Measurements from ENCODE around the gene PPP4R3B.
"Not testable (repeated sequence)": the region's sequence is repeated elsewhere in the genome, so short reads cannot be mapped to it uniquely, and the experiment has no call there.

The PPP4R3B gene

DNA sequence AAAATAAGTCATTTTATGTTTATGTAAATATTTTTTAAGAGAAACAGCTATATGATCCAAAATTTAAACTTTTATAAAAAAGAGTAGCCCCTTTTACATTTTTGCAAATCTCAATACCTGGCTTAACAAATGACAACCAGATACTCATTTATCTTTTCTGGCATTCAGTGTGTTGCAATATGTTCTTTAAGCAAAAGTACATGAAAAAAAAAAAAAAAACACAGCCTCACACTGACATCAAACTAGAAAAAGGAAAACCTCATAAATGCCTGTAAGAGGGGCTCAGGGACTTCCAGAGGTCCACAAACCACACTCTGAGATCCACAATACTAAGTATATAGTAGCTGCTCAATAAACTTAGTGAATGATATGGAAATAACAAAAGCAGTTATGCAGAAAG, 21.9 kb downstream of the PPP4R3B start:
- DNase-seq (ENCODE audit: low read depth), result no peak

DNA sequence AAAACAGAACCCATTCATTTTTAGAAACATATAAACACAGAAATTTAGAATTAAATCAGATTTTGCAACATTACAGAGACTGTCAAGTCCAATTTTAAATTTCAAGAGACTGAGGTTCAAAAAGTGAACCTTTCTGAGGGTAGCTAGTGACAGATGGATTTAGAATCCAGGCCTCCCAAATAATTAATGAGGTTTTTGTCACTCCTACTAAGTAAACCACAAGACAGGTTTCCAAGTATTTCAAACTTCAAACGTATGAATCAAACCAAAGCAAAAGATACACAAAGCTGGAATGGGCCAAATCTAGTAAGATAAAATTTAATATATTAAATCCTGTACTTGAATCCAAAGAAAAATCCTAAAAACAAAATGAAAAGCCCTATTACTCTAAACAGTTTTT, 25.3 kb downstream of the PPP4R3B start:
- no peak for DNase-seq (ENCODE audit: low read depth)

DNA sequence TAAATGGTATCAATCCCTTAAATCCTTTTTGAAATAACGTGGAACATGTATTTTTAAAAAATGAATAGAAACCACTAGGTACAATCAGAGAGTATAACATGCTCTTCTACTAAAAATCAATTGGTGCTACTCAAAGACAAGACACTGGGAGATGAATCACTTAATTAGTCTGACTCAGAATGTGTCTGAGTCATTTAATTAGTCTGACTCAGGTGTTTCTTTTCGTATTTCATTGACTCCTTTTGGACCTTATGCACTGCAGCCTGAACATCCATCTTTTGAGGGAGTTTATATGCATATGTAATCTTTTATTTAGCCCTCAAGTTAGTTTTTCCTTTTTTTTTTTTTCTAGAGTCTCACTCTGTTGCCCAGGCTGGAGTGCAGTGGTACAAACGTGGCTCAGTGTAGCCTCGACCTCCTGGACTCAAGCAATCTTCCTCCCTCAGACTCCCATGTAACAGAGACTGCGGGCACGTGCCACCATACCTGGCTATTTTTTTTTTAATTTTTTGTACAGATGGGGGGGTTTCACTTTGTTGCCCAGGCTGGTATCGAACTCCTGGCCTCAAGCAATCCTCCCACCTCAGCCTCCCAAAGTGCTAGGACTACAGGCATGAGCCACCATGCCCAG, 26.5 kb downstream of the PPP4R3B start:
- no peak for DNase-seq (ENCODE audit: low read depth)

DNA sequence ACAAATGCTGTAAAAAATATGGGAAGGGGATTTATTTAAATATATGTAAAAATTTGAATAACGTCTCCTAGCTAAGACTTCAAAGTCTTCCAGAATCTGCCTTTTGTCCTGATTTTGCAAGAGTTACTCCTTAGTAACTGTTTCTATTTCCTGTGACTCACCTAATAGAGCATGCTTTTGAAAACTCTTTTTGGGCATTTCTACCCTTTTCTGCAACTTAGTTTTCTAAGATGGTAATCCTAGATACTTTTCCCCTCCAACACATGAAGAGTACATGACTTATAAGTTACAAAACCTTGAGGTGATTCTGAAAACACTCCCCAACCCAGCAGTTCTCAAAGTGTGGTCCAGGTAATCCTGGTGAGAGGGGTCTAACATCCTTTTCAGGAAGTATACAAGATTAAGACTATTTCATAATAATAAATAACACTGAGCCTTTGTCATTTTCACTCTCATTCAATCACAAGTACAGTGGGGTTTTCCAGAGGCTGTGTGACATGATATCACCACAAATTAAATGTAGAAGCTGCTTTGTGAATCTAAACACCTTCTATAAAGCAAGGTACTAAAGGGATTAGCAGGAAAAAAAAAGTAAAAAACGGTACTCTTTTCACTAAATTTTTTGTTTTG, 31.9 kb downstream of the PPP4R3B start:
- no peak for DNase-seq (ENCODE audit: low read depth)

DNA sequence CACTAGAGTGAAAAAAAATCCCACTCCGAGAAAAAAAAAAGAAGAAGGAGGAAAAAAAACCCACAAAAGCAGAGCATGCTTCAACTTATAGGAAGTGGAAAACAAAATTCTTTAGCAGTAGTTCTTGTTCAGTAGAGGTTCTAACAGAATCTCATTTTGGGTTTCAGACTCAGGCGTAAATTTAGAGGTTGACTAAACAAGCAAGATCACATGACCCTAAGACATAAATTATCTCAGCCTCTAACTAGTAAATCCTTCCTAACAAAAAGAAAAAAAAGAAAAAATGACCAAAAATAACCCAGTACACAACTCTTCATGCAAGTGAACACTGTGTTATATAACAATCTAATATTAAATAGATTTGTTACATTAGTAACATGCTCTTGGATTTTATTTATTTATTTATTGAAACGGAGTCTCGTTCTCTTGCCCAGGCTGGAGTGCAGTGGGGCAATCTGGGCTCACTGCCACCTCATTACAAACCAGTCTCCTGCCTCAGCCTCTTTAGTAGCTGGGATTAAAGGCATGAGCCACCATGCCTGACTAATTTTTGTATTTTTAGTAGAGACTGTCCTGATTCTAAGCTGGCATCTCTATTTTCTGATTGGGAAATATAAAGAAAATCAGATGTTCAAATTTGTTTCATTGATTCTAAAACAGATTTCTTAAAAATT, 35.4 kb downstream of the PPP4R3B start:
- DNase-seq (ENCODE audit: low read depth), result no peak

DNA sequence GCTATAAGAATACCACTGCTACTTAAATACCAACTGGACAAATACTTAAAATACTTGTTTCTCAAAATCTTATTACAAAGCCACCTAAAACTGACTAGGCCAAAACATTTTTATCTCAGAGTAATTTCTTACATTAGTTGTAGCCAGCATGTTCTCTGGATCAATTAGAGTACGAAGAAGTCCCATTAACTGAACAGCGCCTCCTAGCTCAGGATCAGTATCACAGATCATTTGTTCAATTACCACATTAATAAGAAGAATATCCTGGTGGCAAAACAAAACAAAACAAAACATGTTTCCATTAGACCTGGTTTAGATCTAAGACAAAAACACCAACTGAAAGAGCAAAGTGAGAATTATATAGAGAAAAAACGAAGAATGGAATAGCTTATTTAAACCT, 36.0 kb downstream of the PPP4R3B start:
- DNase-seq (ENCODE audit: low read depth), result no peak

DNA sequence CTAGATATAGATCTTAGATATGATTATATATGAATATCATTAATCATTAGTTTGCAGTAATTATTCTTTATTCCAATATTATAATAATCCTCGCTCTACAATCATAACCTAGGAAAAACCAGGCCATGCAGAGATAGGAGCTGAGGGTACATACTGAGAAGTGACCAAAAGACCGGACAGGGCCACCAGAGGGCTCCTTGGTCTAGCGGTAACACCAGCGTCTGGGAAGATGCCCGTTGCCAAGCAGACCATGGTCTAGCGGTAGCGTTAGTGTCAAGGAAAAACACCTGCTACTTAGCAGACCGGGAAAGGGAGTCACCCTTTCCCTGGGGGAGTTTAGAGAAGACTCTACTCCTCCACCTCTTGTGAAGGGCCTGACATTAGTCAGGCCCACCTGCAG, 48.4 kb downstream of the PPP4R3B start:
- not testable (repeated sequence) for DNase-seq (ENCODE audit: low read depth)

DNA sequence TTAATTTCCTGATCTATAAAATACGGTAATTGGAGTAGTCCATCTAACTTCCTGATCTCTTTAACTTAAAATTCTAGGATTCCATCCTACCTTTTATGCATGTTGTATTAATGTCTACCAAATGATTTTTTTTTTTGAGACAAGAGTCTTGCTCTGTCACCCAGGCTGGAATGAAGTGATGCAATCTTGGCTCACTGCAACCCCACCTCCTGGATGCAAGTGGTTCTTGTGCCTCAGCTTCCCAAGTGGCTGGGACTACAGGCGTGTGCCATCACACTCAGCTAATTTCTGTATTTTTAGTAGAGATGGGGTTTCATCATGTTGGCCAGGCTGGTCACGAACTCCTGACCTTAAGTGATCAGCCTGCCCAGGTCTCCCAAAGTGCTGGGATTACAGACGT, 50.1 kb downstream of the PPP4R3B start:
- no peak for DNase-seq (ENCODE audit: low read depth)

DNA sequence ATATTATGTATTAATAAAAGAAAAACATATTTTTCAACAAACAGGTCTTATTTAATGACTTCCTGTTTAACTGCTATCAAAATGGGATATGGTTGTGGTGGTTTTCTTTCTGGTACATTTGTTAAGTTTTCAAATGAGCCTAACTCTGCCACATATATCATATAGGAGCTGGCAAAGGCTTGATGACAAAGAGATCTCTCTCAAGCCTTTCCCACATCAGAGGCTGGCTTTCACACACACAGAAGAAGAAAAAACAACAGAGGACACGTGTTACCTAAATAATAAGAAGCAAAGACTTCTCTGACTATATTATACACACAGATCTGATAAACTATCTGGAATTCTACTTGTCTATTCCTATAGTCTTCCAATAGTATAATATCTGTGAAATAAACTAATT, 51.8 kb downstream of the PPP4R3B start:
- no peak for DNase-seq (ENCODE audit: low read depth)

DNA sequence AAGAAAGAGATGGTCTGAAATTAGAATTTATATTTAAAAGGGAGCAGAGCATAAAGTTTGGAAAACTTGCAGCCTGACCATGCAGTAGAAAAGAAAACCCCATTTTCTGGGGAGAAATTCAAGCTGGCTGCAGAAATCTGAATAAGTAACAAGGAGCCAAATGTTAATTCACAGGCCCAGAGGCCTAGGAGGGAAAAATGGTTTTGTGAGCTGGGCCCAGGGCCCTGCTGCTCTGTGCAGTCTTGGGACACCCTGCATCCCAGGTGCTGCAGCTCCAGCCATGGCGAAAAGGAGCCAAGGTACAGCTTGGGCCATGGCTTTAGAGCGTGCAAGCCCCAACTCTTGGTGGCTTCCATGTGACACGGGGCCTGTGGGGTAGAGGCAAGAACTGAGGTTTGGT, 56.6 kb downstream of the PPP4R3B start:
- DNase-seq (ENCODE audit: low read depth), result no peak

DNA sequence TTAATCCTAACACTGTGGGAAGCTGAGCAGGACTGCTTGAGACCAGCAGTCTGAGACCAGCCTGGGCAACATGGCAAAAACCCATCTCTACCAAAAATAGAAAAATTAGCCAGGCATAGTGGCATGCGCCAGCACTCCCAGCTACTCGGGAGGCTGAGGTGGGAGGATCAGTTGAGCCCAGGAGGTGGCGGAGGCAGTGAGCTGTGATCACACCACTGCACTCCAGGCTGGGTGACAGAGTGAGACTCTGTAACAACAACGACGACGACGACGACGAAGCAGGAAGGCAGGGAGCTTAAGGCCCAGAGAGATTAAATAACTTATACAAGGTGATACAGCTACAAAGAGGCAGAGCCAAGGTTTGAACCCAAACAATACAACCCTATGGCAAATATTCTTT, 60.6 kb downstream of the PPP4R3B start:
- no peak for DNase-seq (ENCODE audit: low read depth)

DNA sequence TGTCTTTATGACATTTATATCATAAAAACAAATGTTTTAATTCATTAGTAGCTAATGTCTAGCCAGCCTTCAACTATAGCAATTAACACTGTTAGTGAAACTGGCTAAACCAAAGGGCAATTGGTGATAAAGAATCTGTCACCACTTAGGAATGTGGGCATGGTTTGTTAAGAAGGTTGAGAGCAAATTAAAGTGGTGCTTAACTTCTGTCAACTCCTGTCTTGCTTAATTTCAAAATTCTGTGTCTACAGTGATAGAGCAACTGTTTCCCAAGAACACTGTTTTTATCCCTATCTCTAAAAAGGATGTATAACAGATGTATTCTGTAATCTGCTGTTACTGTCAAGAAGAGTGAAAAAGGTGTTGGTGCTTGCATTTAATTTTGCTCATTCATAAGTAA, 61.4 kb downstream of the PPP4R3B start:
- DNase-seq (ENCODE audit: low read depth), result no peak

DNA sequence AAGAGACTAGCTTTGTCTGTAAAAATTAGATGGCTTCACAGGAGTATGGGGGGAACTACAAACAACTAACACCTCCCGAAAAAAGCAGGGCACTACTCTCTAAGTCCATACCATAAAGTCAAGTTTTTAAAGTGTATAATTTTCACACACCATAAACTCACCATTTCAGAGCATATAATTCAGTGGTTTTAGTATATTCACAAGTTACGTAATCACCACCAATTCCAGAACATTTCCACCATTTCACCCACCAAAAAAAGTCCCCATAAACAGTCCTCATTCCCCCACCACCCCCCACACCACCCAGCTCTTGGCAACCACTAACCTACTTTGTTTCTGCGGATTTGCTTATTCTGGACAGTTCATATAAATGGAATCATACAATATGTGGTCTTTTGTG, 64.1 kb downstream of the PPP4R3B start:
- DNase-seq (ENCODE audit: low read depth), result no peak

DNA sequence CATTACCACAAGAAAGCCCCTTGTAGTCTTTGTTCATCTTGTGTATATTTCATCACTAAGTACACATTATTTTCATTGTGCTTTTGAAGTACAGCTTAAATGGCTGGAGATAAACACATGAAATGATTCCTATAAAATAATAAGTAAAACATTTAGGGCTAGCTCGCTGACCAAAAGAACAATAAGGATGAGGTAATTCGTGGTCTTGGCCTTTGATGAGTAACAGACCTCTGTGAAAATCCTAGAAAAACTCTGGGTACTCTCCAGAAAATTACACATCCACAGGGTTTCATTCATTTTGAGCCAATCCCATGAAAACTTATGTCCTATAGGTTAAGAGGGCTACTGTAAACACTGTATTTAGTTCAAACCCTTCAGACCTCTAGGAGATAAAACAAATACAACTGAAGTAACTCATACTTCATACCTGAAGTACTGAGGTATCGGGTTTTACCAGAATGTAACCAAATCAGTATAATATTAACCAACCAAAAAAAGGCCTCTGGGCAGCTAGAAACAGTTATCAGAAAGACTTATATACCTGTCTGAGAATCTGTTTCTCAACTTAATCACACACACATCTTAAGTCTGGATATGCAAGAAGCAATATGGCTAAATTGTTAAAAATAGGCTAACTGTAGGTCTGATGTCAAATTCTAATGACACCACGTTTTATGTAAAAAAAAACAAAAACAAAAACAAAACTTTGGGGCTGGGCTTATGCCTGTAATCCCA, 66.9 kb downstream of the PPP4R3B start:
- DNase-seq (ENCODE audit: low read depth), result no peak

DNA sequence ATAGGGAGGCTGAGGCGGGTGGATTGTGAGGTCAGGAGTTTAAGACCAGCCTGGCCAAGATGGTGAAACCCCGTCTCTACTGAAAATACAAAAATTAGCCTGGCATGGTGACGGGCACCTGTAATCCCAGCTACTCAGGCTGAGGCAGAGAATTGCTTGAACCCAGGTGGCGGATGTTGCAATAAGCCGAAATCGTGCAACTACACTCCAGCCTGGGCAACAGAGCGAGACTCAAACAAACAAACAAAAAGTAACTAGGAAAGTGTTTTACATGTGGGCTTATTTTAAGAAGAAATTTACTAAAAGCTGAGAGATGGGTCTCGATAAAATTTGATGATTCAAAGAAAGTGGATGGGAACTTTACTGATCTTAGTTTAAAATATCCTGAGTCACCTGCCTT, 69.7 kb downstream of the PPP4R3B start:
- DNase-seq (ENCODE audit: low read depth), result not testable (repeated sequence)

DNA sequence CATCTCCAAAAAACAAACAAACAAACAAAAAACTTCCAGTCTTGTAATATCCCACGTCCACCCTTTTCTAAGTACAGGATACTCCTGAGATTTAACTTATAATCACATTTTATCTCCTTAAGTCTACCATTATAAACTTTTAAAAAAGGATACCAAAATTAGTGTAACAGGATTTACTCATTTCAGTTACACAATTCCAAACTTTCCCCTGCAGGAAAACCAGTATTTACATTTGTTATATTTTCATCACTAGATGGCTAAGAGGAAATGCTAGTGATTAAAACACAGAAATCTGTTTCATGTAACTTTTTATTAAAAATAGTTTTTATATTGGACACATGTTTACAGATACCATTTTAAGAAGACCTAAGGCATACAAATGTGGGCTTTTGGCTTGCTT, 70.4 kb downstream of the PPP4R3B start:
- DNase-seq (ENCODE audit: low read depth), result no peak

DNA sequence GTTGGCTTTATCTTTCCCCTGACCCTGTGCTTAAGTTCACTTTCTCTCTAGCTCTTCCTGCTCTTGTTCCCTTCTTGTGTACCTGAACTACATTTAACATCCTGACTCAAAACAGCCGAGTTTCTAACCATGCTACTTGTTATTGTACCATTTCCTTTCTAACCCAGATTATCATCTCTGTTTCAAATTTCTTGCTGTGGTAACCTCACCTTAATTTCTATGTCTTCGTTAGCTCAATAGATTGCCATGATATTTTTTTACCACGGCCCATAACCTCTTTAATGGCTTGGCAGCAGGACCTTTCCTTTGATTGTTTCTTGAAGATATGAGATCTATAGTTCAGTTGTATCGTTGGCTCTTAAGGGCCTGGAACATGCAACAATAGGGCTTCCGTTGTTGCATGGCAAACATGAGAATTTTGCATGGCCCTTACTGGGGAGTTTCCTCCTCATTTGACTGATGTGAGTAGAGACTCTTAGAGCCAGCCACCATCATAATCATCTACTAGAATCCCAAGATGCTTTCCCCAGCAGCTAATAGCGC, 86.8 kb downstream of the PPP4R3B start:
- no peak for DNase-seq (ENCODE audit: low read depth)

DNA sequence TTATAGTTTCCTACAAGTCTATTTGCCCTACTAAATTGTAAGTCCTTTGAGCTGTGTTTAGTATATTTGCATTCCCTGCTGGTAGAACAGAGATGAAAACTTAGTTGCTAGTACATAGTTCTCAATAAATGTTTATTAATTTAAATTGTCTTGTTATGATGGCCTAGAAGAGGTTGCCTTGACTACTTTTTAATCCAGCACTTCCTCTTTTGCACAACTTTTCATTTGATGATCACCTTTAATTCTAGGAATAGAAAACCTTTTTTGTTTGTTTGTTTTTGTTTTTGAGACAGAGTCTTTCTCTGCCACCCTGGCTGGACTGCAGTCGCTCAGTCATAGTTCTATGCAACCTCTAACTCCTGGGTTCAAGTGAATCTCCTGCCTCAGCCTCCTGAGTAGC, 91.2 kb downstream of the PPP4R3B start:
- DNase-seq (ENCODE audit: low read depth), result no peak

DNA sequence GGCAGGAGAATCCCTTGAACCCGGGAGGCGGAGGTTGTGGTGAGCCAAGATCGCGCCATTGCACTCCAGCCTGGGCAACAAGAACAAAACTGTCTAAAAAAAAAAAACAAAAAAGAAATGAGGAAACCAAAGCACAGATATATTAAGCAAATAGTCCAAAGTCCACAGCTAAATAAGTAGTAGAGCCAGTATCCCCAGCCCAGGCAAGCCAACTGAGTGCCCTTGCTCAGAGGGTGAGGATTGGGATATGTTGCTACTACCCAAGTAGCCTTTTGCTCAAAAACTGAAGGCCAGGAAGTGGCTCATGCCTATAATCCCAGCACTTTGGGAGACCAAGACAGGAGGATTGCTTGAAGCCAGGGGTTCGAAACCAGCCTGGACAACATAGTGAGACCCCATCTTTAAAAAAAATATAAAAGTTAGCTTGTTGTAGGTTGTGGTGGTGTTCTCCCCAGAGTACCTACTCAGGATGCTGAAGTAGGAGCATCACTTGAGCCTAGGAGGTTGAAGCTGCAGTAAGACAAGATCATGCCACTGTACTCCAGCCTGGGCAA, 92.5 kb downstream of the PPP4R3B start:
- DNase-seq (ENCODE audit: low read depth), result no peak

DNA sequence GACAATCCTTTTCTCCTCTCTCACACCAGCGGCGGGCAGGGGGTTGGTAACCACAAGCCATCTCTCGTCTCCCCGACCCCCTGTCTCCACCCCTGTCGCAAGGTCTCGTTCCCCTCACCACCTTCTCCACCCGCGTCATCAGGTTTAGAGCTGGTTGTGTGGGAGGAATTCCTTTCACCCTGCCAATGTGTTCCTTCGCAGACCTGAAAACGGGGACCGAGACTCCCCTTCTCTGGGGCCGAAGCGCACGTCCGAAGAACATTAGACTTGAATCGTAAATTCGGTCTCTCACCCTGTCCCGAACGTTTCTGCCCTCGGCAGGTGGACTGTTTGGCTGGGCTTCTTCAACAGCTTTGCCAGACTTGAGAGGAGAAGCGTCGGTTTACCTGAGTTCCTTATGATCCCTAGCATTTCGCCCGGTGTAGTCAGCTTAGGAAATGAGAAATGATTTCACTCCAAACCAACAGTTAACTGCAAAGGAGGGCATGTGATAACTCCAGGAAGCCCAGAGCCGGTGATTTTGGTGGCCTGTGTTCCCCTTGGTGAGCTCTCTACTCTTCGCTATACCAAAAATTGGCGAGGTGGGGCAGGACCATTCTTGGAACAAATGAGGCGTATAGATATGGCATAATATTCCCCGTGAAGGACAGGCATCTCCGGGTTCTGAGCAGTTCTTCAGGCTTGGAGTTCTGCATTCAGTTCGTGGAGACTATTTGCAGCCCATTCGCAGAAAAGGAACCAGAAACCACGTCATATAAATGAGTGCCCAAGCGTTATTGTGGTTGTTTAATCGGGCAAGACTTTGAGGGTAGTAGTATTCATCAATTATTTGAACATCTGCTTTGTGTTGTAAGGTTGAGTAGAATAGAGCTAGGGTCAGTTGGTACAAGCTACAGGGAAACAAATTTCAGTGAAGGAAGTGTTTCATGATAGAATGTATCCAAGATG, 97.2 kb downstream of the PPP4R3B start:
- DNase-seq (ENCODE audit: low read depth), result peak; percentile 32

DNA sequence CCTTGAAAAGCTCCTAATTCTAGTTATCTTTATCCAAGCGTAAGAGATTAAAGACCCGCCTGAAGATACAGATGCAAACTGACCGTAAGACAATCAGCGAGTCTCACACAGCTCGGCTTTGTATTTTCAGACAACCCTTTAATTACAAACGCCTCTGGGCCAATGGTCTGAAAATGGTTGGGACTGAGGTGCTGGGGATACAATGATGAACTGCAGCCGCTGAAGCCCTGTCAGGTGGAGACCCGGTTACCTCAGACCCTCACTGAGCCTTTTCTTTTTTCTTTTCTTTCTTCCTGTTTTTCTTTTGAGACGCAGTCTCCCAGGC, 98.6 kb downstream of the PPP4R3B start:
- no peak for DNase-seq (ENCODE audit: low read depth)
